Measurements from ENCODE around the gene LATS2. TPM values are rescaled to one million over a fixed set of nuclear protein-coding genes. Genes with fewer than 3 reads are reported as not detected.
"Not testable (repeated sequence)": the region's sequence is repeated elsewhere in the genome, so short reads cannot be mapped to it uniquely, and the experiment has no call there.

The LATS2 gene
- total RNA-seq, 1 donor from 2014 or later, result 17.8 TPM

DNA sequence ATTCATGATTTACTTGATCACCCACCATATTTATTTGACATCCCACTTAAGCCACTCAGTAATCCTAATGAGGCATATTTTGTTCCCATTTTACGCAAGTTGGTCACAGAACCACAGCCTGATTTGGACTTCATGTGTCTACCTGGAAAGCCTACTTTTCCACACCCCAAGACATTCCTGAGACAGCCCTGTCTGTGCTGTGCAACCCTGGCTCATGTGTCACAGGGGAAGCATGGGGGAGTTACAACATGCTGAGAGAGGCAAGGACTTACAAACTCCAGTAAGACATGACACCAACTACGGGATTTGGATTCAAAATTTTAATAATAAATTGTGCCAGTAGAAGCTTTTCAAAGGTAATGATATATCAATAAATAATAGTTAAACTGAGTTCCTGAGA is 88.7 kb downstream of the LATS2 start:
- DNase-seq (ENCODE audit: extremely low spot score, unreplicated experiment), result no peak
- H3K27ac Mint-ChIP-seq, result no peak overlapping the region
- H3K4me3 Mint-ChIP-seq, result no peak overlapping the region
- peaks cover 22% of the 10 kb centered on the region for H3K36me3 Mint-ChIP-seq
- no peaks in the 10 kb centered on the region for H3K9me3 Mint-ChIP-seq
- no peaks in the 10 kb centered on the region for H3K27me3 Mint-ChIP-seq
- TF ChIP-seq, protein P1, sequence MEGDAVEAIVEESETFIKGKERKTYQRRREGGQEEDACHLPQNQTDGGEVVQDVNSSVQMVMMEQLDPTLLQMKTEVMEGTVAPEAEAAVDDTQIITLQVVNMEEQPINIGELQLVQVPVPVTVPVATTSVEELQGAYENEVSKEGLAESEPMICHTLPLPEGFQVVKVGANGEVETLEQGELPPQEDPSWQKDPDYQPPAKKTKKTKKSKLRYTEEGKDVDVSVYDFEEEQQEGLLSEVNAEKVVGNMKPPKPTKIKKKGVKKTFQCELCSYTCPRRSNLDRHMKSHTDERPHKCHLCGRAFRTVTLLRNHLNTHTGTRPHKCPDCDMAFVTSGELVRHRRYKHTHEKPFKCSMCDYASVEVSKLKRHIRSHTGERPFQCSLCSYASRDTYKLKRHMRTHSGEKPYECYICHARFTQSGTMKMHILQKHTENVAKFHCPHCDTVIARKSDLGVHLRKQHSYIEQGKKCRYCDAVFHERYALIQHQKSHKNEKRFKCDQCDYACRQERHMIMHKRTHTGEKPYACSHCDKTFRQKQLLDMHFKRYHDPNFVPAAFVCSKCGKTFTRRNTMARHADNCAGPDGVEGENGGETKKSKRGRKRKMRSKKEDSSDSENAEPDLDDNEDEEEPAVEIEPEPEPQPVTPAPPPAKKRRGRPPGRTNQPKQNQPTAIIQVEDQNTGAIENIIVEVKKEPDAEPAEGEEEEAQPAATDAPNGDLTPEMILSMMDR (conservative IDR thresholded peaks at IDR 0.05), result no peak
- H3K4me1 Mint-ChIP-seq (ENCODE audit: unreplicated experiment), result no peaks in the 10 kb centered on the region

DNA sequence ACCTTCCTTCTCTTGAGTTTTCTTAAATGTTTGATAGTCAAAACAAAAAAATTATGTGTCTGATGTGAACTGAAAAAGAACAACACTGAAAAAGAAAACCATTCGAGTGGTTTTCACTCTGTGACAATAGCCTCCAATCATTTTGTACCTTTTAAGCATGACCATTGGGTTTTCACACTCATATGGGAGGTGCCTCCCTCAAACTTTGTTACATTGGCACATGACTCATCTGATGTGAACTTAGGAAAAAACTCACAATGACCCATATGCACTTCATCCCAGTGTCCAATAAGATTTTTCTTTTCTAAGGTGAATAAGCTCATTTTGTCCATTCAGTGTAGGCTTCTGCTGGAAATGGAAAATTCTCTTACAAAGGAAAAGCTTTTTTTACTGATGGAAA is 92.2 kb downstream of the LATS2 start:
- peaks cover 4% of the 10 kb centered on the region for H3K9me3 Mint-ChIP-seq
- DNase-seq (ENCODE audit: extremely low spot score, unreplicated experiment), result no peak
- peaks cover 8% of the 10 kb centered on the region for H3K36me3 Mint-ChIP-seq
- no peak overlapping the region for H3K27ac Mint-ChIP-seq
- TF ChIP-seq, protein P1 (conservative IDR thresholded peaks at IDR 0.05), result no peak
- no peaks in the 10 kb centered on the region for H3K4me1 Mint-ChIP-seq (ENCODE audit: unreplicated experiment)
- H3K27me3 Mint-ChIP-seq, result no peaks in the 10 kb centered on the region
- H3K4me3 Mint-ChIP-seq, result no peak overlapping the region

DNA sequence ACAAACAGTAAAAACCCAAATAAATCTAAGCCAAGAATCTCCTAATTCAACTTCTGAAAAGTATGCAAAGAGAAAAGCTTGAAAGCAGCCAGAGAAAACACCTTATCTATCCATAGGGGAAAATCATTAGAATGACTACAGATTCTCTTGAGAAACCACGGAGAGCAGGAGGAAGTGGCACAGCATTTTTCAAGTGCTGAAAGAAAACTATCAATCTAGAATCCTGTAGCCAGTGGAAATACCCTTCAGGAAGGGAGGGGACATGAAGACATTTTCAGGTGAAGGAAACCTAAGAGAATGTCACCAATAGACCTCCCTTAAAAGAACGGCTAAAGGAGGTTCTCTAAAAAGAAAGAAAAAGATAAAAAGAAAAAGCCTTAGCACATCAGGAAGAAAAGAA is 92.6 kb downstream of the LATS2 start:
- Mint-ChIP-seq H3K27me3 (no peaks in the 10 kb centered on the region), H3K4me1 (ENCODE audit: unreplicated experiment) (no peaks in the 10 kb centered on the region), H3K9me3 (peaks cover 4% of the 10 kb centered on the region), H3K4me3 (no peak overlapping the region), H3K27ac (no peak overlapping the region), H3K36me3 (peaks cover 4% of the 10 kb centered on the region)
- TF ChIP-seq, protein P1 (conservative IDR thresholded peaks at IDR 0.05), result no peak
- no peak for DNase-seq (ENCODE audit: extremely low spot score, unreplicated experiment)

DNA sequence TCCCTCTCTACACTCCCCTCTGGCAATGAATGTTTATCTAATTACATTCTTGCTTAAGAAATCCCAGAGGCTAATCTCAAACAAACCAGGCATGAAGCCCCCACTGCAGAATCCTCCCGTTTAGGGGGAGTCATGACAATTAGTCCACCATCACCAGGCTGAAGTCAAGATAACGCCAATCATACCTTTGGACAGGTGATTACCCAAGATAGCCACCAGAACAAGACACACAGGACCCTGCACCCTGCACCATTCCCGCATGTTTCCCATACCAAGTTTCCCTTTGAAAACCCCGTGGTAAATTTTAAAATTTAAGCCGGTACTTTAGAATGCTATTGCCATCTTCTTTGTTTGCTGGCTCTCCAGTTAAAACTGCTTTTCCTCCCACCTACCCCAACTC is 94.0 kb downstream of the LATS2 start:
- H3K27ac Mint-ChIP-seq, result no peak overlapping the region
- DNase-seq (ENCODE audit: extremely low spot score, unreplicated experiment), result no peak
- H3K27me3 Mint-ChIP-seq, result no peaks in the 10 kb centered on the region
- no peak overlapping the region for H3K4me3 Mint-ChIP-seq
- H3K9me3 Mint-ChIP-seq, result peaks cover 4% of the 10 kb centered on the region
- no peaks in the 10 kb centered on the region for H3K36me3 Mint-ChIP-seq
- TF ChIP-seq, protein P1 (conservative IDR thresholded peaks at IDR 0.05), result no peak
- no peaks in the 10 kb centered on the region for H3K4me1 Mint-ChIP-seq (ENCODE audit: unreplicated experiment)

DNA sequence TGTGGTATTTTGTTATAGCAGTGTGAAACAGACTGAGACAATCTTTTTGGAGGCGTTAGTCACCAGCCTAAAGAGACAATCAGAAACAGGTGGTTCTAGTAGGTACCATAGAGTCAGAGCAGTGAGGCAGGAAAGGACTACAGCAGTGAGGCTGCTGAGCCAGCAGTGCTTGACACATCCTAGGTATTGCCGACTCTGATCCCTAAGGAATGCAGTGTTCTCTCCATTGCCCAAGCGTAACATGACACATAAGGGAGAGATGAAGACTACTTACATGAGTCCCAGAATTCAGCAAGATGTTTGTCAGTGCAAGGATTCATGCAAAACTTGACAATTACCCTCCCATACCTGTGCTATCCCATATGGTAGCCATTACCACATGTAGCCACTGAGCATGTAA is 96.5 kb downstream of the LATS2 start:
- Mint-ChIP-seq H3K27ac (no peak overlapping the region), H3K27me3 (peaks cover 7% of the 10 kb centered on the region)

DNA sequence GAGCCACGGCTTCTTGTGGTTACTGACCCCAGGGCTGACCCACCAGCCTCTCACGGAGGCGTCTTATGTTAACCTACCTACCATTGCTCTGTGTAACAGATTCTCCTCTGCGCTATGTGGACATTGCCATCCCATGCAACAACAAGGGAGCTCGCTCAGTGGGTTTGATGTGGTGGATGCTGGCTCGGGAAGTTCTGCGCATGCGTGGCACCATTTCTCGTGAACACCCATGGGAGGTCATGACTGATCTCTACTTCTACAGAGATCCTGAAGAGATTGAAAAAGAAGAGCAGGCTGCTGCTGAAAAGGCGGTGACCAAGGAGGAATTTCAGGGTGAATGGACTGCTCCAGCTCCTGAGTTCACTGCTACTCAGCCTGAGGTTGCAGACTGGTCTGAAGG is 99.7 kb downstream of the LATS2 start:
- H3K4me3 Mint-ChIP-seq; H3K36me3 Mint-ChIP-seq; H3K9me3 Mint-ChIP-seq; DNase-seq (ENCODE audit: extremely low spot score, unreplicated experiment); H3K27me3 Mint-ChIP-seq; H3K27ac Mint-ChIP-seq; H3K4me1 Mint-ChIP-seq (ENCODE audit: unreplicated experiment): not testable (repeated sequence)

More for the DNA sequence above, 96.5 kb downstream of the LATS2 start:
- Mint-ChIP-seq H3K9me3 (peaks cover 4% of the 10 kb centered on the region), H3K4me1 (ENCODE audit: unreplicated experiment) (no peaks in the 10 kb centered on the region), H3K36me3 (no peaks in the 10 kb centered on the region), H3K4me3 (no peak overlapping the region)
- no peak for DNase-seq (ENCODE audit: extremely low spot score, unreplicated experiment)
- TF ChIP-seq, protein P1 (conservative IDR thresholded peaks at IDR 0.05), result no peak

All from type B pancreatic cell (in vitro differentiated cells).